ENCODE measurements around the gene SAXO1.
"Not testable (repeated sequence)": the region's sequence is repeated elsewhere in the genome, so short reads cannot be mapped to it uniquely, and the experiment has no call there.

Gene SAXO1

GRCh38 chr9:19026375-19026774 lies 6.6 kb downstream of the SAXO1 start:
- ATAC-seq (ENCODE audit: low read depth) (no peak), DNase-seq (ENCODE audit: low spot score in 2 of 2) (no peak)
- Mint-ChIP-seq H3K27ac (no peak overlapping the region), H3K9me3 (no peaks in the 10 kb centered on the region), H3K4me1 (peaks cover 4% of the 10 kb centered on the region), H3K36me3 (peaks cover under 1% of the 10 kb centered on the region), H3K4me3 (no peak overlapping the region), H3K27me3 (peaks cover 14% of the 10 kb centered on the region)

GRCh38 chr9:19023078-19023477 lies 9.9 kb downstream of the SAXO1 start:
- DNase-seq (ENCODE audit: low spot score in 2 of 2) (no peak), ATAC-seq (ENCODE audit: low read depth) (no peak)
- H3K9me3 Mint-ChIP-seq = no peaks in the 10 kb centered on the region
- peaks cover 3% of the 10 kb centered on the region for H3K4me1 Mint-ChIP-seq
- H3K27me3 Mint-ChIP-seq = peaks cover 9% of the 10 kb centered on the region
- no peak overlapping the region for H3K27ac Mint-ChIP-seq
- H3K36me3 Mint-ChIP-seq = peaks cover 2% of the 10 kb centered on the region
- no peak overlapping the region for H3K4me3 Mint-ChIP-seq

- H3K9me3 Mint-ChIP-seq = no peaks in the 10 kb centered on the region
- DNase-seq (ENCODE audit: low spot score in 2 of 2) = no peak
- H3K27me3 Mint-ChIP-seq = peaks cover 9% of the 10 kb centered on the region
- no peak overlapping the region for H3K4me3 Mint-ChIP-seq
- peaks cover 2% of the 10 kb centered on the region for H3K36me3 Mint-ChIP-seq
- no peak overlapping the region for H3K27ac Mint-ChIP-seq
- peaks cover 3% of the 10 kb centered on the region for H3K4me1 Mint-ChIP-seq
- no peak for ATAC-seq (ENCODE audit: low read depth)
Observed at GRCh38 chr9:19022206-19022605, 10.8 kb downstream of the SAXO1 start.

DNA sequence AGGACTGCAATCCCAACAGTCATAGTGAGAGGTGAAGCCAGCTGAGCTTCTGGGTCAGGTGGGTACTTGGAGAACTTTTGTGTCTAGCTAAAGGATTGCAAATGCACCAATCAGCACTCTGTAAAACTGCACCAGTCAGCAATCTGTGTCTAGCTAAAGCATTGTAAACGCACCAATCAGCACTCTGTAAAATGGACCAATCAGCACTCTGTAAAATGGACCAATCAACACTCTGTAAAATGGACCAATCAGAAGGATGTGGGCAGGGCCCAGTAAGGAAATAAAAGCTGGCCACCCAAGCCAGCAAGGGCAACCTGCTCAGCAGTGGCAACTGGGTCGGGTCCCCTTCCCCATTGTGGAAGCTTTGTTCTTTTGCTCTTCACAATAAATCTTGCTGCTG lies 11.4 kb downstream of the SAXO1 start:
- H3K27me3 Mint-ChIP-seq; ATAC-seq (ENCODE audit: low read depth); H3K4me3 Mint-ChIP-seq; H3K36me3 Mint-ChIP-seq; H3K4me1 Mint-ChIP-seq; DNase-seq (ENCODE audit: low spot score in 2 of 2); H3K9me3 Mint-ChIP-seq; H3K27ac Mint-ChIP-seq: not testable (repeated sequence)

GRCh38 chr9:19020886-19021455 lies 12.0 kb downstream of the SAXO1 start:
- no peak overlapping the region for H3K27ac Mint-ChIP-seq
- H3K4me1 Mint-ChIP-seq = peaks cover 3% of the 10 kb centered on the region
- peaks cover 7% of the 10 kb centered on the region for H3K27me3 Mint-ChIP-seq
- DNase-seq (ENCODE audit: low spot score in 2 of 2) (no peak), ATAC-seq (ENCODE audit: low read depth) (no peak)
- H3K9me3 Mint-ChIP-seq = no peaks in the 10 kb centered on the region
- peaks cover 2% of the 10 kb centered on the region for H3K36me3 Mint-ChIP-seq
- H3K4me3 Mint-ChIP-seq = no peak overlapping the region

- H3K4me1 Mint-ChIP-seq = peaks cover 3% of the 10 kb centered on the region
- peaks cover 2% of the 10 kb centered on the region for H3K36me3 Mint-ChIP-seq
- no peak overlapping the region for H3K4me3 Mint-ChIP-seq
- no peak for DNase-seq (ENCODE audit: low spot score in 2 of 2)
- no peak overlapping the region for H3K27ac Mint-ChIP-seq
- no peaks in the 10 kb centered on the region for H3K9me3 Mint-ChIP-seq
- no peaks in the 10 kb centered on the region for H3K27me3 Mint-ChIP-seq
- ATAC-seq (ENCODE audit: low read depth) = no peak
Observed at GRCh38 chr9:19018201-19018600, 14.8 kb downstream of the SAXO1 start.

- Mint-ChIP-seq H3K36me3 (no peaks in the 10 kb centered on the region), H3K4me3 (no peak overlapping the region), H3K27ac (no peak overlapping the region), H3K27me3 (peaks cover 1% of the 10 kb centered on the region), H3K4me1 (no peaks in the 10 kb centered on the region), H3K9me3 (no peaks in the 10 kb centered on the region)
- DNase-seq (ENCODE audit: low spot score in 2 of 2) = no peak
- ATAC-seq (ENCODE audit: low read depth) = no peak
Observed at GRCh38 chr9:19009391-19009965, 23.5 kb downstream of the SAXO1 start.

DNA sequence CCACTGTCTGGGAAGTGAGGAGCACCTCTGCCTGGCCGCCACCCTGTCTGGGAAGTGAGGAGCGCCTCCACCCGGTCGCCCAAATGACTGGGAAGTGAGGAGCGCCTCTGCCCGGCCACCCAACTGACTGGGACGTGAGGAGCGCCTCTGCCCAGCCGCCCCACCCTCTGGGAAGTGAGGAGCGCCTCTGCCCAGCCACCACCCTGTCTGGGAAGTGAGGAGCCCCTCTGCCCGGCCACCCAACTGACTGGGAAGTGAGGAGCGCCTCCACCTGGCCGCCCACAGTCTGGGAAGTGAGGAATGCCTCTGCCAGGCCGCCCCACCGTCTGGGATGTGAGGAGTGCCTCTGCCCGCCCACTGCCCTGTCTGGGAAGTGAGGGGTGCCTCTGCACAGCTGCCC lies 32.9 kb downstream of the SAXO1 start:
- Mint-ChIP-seq H3K4me1 (no peaks in the 10 kb centered on the region), H3K4me3 (no peak overlapping the region), H3K27ac (no peak overlapping the region), H3K36me3 (peaks cover 3% of the 10 kb centered on the region), H3K9me3 (peaks cover 4% of the 10 kb centered on the region), H3K27me3 (peaks cover 3% of the 10 kb centered on the region)
- DNase-seq (ENCODE audit: low spot score in 2 of 2) (no peak), ATAC-seq (ENCODE audit: low read depth) (no peak)

GRCh38 chr9:18999173-18999785 lies 33.7 kb downstream of the SAXO1 start:
- no peak for DNase-seq (ENCODE audit: low spot score in 2 of 2)
- Mint-ChIP-seq H3K36me3 (peaks cover 3% of the 10 kb centered on the region), H3K27ac (no peak overlapping the region), H3K27me3 (peaks cover 3% of the 10 kb centered on the region), H3K4me3 (no peak overlapping the region), H3K9me3 (peaks cover 4% of the 10 kb centered on the region), H3K4me1 (no peaks in the 10 kb centered on the region)
- ATAC-seq (ENCODE audit: low read depth) = no peak

- peaks cover 2% of the 10 kb centered on the region for H3K9me3 Mint-ChIP-seq
- no peak overlapping the region for H3K4me3 Mint-ChIP-seq
- H3K4me1 Mint-ChIP-seq = no peaks in the 10 kb centered on the region
- peaks cover 6% of the 10 kb centered on the region for H3K27me3 Mint-ChIP-seq
- peaks cover 3% of the 10 kb centered on the region for H3K36me3 Mint-ChIP-seq
- ATAC-seq (ENCODE audit: low read depth) (no peak), DNase-seq (ENCODE audit: low spot score in 2 of 2) (no peak)
- no peak overlapping the region for H3K27ac Mint-ChIP-seq
Observed at GRCh38 chr9:18997151-18997550, 35.9 kb downstream of the SAXO1 start.

GRCh38 chr9:18996211-18996610 lies 36.8 kb downstream of the SAXO1 start:
- Mint-ChIP-seq H3K9me3 (peaks cover 2% of the 10 kb centered on the region), H3K4me1 (no peaks in the 10 kb centered on the region), H3K27me3 (peaks cover 6% of the 10 kb centered on the region), H3K4me3 (no peak overlapping the region), H3K36me3 (peaks cover 3% of the 10 kb centered on the region), H3K27ac (no peak overlapping the region)
- ATAC-seq (ENCODE audit: low read depth) = no peak
- DNase-seq (ENCODE audit: low spot score in 2 of 2) = no peak

- Mint-ChIP-seq H3K36me3 (peaks cover 2% of the 10 kb centered on the region), H3K4me3 (no peak overlapping the region), H3K27me3 (peaks cover 6% of the 10 kb centered on the region), H3K4me1 (no peaks in the 10 kb centered on the region), H3K9me3 (peaks cover 2% of the 10 kb centered on the region), H3K27ac (no peak overlapping the region)
- DNase-seq (ENCODE audit: low spot score in 2 of 2) (no peak), ATAC-seq (ENCODE audit: low read depth) (no peak)
Observed at GRCh38 chr9:18994263-18994916, 38.6 kb downstream of the SAXO1 start.

GRCh38 chr9:18991197-18991596 lies 41.8 kb downstream of the SAXO1 start:
- not testable (repeated sequence) for H3K9me3 Mint-ChIP-seq; H3K36me3 Mint-ChIP-seq; H3K27me3 Mint-ChIP-seq; ATAC-seq (ENCODE audit: low read depth); H3K4me1 Mint-ChIP-seq; H3K4me3 Mint-ChIP-seq; H3K27ac Mint-ChIP-seq; DNase-seq (ENCODE audit: low spot score in 2 of 2)

GRCh38 chr9:18990494-18990893 lies 42.5 kb downstream of the SAXO1 start:
- no peaks in the 10 kb centered on the region for H3K36me3 Mint-ChIP-seq
- H3K4me1 Mint-ChIP-seq = no peaks in the 10 kb centered on the region
- peaks cover 3% of the 10 kb centered on the region for H3K27me3 Mint-ChIP-seq
- H3K9me3 Mint-ChIP-seq = no peaks in the 10 kb centered on the region
- DNase-seq (ENCODE audit: low spot score in 2 of 2) = no peak
- no peak overlapping the region for H3K27ac Mint-ChIP-seq
- H3K4me3 Mint-ChIP-seq = no peak overlapping the region
- ATAC-seq (ENCODE audit: low read depth) = no peak

Measured in memory B cell (primary cell).